HG03442 (cell line): Measurements from ENCODE around the gene DNAJB8.

Experiments used
- ATAC-seq: cut with Tn5 transposase; IDR thresholded peaks from one replicate; pipeline ENCODE4 v1.9.1; 2021; ENCODE audit warnings: mild to moderate bottlenecking, moderate library complexity; ENCODE audit not compliant: unreplicated experiment

DNAJB8 gene

DNA sequence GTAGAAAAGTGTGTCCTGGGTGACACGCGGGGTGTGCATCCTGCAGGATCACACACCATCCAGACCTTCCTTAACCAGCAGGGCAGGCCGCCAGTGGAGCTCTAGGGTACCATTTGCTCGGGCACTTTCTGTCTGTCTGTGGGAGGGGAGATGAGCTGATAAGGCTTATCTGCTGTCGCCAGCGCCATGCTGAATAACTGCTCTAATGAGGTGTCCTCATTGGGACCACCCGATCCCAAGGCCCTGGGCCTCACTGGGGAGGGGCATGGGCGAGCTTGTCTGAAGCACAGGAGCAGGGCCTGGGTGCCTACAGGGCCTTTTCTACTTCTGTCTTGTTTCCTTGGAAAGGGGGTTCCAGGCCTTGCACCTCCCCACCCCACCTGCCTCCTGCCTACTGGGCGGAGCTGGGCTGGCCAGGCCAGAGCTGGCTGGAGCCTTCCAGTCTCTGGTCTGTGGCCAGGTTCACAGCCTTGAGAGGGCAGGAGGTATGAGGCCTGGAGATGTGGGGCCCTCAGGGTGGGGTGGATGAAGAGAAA, 28.8 kb upstream of the DNAJB8 start:
- ATAC-seq, result no peak

DNA sequence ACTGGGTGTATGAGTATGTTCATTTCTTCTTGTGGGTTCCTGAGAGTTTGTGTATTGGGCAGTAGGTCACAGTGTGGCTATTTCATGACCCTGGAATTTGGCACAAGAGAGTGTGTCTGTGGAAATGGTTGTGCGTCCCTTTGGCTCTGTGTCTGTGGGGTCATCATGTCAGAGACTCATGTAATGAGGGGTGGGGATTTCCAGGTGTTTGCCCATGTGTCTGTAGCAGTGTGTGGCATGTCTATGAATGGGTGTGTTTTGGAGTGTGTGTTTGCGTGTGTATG, 27.6 kb upstream of the DNAJB8 start:
- no peak for ATAC-seq

DNA sequence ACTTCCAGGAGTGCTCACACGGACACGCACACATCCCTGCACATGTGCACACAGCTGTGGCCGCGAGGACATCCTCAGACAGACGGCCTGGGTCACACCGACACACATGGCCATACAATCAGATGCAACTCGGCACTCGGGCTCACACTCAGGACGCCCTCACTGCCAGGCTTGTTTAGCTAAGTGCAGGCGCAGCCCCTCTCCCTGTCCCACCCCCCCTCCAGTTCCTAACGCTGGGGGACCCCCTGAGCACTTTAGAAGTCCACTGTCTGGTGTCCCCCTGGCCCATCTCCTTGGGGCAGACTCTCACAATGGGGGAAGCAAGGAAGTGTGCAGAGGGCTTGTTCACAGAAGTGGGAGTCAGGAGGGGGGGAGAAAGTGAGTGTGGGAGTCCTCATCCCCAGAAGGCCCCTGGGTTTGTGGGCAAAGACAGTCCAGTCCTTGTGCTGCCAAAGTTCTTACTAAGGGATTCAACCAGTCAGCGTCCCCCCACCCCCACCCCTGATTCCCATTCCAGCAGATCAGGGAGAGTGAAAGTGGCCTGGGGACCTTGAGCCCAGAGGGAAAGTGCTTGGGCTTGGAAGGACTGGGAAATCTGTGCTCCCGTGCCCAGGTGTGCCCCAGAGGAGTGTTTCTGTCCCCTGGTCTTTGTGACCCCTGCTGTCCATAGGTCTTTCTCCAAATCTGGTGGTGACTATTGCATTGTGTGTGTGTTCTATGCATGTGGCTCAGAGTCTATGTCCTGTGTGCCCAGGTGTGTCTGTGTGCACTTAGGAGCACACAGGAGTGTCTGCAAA, 27.1 kb upstream of the DNAJB8 start:
- ATAC-seq, result no peak

DNA sequence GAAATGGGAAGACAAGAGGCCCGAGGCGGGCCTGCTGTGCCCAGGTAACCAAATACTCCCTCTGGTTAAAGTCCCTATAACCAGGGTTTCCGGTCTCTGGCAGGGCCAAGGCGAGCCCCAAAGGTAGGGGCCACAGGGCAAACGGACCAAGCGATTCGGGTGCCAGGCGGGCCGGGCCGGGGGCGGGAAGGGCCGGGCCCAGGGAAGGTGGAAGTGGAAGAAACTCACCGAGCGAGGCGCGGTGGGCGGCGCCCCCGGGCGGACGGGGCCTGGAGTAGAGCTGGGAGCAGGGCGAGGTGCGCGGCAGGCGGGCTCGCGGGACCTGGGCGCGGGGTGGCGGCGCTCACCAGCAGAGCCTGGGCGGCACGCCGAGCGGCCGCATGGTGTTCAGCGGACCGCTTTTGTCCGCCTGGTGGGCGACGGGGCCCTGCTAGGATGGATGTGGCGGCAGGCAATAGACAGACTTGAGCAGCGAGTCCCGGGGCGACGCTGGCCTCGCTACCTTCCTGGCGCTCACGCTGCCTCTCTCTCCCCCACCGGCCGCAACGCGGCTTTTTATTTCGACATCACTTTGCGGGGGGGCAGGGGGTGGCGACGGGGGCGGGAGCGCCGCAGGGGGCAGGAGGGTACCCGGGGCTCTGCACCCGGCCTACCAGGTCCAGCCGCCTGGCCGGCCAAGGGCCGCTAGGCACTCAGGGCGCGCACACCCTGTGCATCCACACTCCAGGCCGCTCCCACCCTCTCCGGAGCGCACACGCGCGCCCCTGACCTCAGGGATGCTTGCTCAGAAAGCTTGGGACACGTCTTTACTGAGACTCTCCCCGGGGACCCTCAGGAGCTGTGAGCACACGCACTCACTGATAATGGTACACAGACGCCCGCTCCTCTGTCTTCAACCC, 26.2 kb upstream of the DNAJB8 start, which contains the start of gene GATA2:
Gene GATA2, minus strand, starts transcription at position 531 of the 899 bp plus-strand sequence. CDS start 6,170 bp downstream, outside the sequence.
- ATAC-seq, result no peak

DNA sequence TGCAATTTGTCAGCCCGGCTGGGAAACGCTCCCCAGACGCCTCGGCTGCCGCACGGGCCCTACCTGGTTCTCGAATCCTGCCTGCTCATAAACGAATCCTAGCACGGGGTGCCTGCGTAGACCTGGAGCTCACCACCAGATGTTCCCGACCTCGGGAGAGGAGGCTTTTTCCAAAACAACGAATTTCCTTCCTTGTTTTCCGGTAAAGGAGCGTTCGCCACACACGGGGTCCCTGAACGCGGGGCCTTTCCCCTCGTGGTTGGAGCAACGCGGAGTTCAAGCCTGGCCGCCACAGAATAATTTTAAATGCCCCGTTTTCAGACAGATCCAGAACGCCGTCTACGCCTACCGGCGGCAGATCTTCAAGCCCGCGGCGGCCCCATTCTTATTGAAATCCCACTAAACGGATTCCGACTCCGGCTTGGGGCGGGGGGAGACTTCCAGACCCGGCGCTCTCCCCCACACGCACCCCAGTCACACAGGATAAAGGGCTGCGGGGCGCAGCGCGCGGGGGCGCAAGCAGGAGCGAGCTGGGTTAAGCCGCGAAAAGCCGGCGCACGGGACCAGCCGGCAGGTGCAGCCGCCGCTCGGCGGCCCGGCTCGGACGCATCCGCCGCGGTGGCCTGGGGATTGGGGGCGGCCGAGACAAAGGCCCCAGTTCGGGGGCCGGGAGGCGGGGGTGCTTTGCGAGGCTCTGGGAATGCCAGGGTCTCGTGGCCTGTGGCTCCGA, 25.4 kb upstream of the DNAJB8 start:
- no peak for ATAC-seq

DNA sequence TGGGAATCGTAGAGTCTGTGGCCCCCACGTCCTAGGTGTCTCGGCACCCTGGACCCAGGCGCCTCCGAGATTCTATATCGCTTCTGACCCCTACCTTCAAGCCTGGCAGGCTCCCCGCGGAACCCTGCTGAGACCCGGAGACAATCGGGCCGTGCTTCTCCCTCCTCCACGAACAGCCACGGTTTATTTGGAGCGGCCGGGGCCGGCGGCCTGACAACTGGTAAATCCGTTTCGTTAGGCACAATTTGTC, 24.9 kb upstream of the DNAJB8 start:
- no peak for ATAC-seq

DNA sequence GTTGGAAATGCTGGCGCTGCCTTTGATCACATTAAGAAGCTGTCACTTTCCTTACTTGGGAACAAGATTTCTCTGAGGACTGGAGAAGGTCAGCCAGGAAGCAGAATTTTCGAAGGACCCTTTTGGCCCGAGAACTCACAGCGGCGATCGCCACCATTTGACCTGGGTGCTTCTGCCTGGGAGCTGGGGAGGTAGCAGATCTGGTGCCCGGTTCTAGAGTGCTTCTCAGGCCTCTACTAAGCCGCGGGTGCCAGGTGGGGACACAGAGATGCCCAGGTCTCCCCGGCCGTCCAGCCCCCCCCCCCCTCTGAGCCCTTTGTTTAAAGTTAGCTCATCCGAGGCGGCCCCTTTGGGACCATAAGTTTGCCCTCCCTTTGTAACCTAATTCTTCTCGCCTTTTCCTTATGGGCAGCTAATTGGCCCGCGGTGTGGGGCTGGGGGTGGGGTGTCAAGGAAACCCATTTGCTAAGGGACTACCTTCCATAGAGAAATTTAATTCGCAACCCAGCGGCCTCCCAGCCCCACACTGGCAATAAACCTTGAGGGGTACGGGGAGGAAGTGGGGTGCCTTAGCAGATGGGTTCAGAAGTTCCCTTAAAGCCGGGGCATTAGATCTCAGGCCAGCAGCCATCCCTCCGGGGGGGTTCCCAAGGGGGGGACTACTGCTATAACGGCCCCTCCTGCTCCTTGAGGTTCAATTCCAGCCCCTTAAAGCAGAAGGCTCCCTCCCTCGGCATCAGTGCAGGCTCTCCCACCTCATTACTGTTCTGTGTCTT, 24.4 kb upstream of the DNAJB8 start:
- ATAC-seq, result no peak

DNA sequence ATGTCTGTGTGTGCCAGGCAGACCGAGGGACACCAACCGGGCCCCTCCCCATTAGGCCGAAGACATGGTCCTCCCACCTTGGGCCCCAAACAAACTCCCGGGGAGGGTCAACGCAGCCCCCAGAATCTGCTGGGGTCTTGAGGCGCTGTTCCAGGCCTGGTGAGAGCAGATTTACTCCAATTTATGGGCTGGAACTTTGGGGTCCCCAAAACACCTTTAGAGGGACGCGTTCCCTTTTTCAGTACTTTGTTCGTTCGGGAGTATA, 23.9 kb upstream of the DNAJB8 start:
- ATAC-seq, result no peak

DNA sequence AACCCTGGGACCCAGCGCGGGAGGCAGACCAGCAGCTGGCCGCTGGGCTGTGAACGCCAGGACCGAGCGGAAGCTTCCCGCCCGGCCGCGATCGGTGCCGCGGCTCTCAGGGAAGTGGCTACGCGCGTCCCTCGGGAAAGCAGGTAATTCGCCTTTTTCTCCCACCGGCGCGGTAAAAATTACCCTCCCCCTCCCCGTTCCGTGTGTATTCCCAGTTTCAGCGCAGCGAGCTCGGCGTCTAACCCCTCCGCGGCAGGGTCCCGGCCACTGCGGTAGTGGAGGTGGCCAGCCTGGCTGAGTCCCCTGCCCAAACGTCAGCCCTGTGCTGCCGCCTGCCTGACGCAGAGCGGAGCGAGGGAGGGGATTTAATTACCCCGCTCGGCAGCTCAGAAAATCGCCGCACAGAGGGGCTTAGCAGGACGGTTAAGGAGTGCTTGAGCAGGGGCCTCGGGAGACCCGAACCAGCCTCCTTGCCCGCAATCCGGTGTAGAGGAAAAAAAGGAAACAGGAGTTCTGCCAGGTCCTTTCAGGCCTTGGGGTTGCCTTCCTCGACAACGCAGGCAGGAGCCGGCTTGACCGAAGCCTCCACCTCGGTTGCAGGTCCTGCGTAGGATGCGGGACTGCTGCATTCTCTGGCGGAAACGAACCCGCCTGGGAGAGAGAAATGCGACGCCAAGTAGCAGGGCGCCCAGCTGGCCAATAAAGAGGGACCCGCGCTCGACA, 23.4 kb upstream of the DNAJB8 start:
- ATAC-seq, result no peak

DNA sequence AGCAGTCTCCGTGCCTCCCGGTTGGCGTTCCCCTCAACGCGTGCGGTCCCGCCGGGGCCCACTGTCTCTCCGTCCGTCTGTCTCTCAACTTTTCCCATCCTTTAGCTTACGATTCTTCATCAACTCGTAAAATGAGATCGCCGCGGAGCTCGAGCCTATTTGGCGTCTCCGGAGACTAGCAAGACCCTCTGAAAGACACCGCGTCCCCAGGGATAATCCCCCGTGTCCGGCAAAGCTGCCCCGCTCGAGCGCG, 22.9 kb upstream of the DNAJB8 start:
- no peak for ATAC-seq

DNA sequence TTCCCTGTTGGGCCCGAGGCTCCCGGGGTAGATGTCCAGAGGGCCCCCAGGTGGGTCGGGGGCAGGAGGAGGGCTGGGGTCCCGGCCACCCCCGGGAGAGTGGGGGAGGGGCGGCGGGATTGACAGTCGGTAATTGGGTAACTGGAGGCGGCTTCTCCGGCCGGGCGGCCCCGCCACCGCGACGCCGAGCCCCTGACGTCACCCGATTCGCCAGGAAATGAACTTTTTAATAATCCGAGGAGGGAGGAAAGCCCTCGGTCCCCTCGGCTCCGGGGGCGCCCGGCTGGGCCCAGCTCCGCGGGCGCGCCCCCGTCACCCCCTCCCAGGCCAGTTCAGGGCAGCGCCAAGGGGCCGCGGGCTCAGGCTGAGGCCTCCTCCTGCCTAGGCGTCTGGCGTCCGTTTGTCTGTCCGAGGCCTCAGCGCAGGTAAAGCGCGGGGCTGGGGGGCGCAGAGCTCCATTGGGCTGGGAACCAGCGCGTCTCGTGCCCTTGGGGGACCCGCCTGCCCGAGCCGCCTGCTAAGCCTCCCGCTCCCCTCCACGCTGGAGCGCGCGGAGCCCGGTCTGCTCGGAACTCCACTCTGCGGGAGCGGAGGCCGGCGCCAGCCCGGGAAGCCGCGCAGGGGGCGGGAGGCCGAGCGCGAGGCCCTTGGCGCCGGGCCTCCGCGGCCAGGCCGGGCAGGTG, 22.4 kb upstream of the DNAJB8 start:
- no peak for ATAC-seq

DNA sequence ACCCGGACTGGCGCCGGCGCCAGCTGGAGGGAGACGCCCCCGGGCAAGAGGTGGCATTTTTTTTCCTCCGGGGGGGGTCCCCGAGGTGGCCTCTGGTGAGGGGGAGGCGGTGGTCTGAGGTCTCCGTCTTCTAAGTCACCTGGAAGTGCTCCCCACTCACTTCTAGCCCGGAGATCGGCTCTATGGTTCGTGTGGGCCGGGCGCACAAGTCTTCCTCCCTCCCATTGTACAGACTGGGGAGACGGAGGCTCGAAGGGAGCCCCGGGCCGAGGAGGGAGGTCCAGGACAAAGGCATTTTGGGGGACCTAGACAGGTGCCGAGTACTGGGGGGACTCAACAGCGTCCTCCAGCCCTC, 21.9 kb upstream of the DNAJB8 start:
- ATAC-seq, result no peak

DNA sequence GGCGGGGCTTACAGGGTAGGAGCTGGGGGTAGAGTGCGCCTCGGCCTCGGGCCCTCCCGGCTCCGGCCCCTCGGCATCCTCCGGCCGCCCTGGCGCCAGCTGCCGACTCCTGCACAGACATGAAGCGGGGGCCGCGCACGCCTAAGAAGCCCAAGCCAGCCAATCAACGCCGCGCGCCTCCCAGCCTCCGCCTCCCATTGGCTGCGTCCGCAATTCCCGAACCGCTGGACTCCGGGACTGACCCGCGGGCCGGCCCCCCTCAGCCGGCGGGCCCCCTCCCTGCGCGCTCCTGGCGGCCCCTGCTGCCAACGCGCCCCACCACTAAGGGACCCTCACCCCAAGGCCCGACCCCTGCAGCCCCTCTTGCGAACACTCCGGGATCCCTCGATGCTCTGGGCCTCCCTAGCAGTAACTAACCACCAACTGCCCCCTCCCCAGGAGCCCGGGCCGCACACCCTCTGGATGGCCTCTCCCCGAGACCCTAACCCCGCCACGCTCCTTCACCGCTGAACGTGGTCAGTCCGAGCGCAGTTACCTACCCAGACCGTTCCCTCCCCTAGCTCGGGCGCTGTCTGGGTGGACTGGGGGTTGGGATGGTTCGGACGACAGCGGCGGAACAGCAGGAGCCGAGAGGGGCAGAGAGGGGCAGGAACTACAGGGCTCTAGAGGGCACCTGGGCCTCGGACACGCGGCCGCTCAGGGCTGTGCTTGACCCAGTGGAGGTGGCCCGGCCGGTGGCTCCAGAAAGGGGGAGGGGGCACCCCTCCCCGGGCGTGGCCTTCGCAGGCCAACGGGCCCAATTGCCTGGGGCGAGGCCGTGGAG, 21.3 kb upstream of the DNAJB8 start:
- ATAC-seq, result no peak

DNA sequence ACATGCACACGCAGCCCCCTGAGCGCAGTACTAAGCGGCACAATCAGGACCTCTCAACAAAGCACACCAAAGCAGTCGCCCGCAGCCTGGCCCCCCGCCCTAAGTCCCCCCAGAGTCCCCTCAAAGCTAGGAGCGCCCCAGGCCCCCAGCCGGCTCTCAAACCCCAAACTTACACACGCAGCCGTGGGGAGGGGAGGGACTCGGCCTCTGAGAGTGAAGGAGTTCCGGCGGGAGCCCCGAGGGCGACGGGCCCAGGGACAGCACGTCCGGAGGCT, 20.8 kb upstream of the DNAJB8 start:
- no peak for ATAC-seq

DNA sequence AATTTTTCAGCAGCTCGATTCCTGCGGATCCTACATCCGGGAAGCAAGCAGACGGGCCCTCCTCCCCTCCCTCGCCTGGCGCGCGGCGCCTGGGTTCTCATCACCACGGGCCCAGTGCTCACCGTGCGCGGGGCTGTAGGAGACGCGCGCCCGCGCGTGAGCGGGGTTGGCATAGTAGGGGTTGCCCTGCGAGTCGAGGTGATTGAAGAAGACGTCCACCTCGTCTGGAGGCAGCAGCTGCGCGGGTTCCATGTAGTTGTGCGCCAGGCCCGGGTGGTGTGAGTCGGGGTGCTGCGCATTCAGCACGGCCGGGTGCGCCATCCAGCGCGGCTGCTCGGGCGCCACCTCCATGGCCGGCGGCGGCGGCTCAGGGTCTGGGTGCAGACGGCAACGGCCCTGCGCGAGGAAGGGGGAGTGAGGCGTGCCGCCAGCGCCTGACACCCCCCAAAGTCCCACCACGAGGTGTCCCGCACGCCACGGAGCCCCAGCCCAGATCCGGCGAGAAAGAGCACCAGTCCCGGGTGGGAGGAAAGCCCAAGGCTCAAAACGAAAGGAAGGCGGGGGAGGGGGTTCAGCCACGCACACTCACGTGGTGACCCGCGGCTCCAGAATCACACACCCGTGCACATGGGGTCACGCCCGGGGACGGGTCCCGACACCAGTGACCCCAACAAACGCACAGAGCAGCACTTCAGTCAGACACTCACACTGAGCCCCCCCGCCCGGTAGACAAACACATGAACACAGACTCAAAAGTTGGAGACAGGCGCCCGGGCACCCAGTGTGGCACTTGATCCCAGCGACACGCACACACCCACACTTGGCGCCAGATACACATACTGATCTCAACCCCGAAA, 20.2 kb upstream of the DNAJB8 start:
- ATAC-seq, result no peak

DNA sequence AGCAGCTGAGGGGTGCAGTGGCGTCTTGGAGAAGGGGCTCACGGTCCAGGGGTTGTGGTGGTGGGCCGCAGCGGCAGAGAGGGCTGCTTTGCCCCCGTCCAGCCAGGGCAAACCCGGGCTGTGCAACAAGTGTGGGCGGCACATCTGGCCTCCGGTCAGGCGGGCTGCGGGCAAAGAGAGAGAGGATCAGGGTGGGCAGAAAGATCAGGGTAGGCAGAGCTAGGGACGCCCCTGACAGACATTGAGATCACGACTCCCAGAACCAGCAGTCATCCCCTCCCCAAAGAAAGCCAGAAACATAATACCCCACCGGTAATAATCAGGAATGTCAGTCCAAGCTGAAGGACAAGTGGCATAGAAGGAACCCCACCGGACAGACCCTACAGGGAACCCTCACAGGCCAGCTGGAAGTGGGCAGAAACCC, 19.5 kb upstream of the DNAJB8 start:
- ATAC-seq, result no peak

DNA sequence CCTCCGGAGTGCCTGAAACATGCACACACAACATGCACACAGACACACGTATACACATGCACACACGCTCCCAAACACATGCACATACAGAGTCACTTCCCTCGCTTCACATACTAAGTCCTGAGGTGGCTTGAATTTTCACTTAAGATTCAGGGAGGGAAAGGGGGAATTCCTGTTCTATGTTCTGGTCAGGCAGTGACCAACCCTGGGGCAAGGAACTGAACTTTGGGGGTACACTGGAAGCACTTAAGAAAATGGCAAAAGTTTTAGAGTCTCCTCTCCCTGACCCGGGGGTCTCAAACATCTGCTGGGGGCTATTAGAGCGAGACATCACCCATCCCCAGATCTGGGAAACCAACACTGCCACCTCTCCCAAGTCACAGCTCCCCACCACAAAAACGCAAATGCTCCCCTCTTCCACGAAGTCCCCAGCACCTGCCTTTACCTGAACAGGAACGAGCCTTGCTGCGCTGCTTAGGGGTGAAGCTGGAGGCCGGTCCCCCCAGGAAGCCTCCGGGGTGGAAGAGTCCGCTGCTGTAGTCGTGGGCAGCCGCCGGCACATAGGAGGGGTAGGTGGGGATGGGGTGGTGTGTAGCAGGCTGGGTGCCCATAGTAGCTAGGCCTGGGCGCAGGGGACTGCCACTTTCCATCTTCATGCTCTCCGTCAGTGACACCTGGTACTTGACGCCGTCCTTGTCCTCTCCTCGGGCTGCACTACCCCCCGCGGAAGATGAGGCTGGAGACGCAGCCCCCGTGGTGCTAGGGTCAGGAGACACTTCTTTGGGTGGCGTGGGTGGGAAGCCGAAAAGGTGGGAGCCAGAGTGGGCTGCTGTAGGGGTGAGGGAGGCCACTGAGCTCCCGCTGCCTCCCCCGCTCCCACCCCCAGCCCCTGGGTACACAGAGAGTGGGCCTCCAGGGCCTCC, 18.9 kb upstream of the DNAJB8 start:
- no peak for ATAC-seq
